ENCODE data around the gene NCAN.

Gene NCAN

DNA sequence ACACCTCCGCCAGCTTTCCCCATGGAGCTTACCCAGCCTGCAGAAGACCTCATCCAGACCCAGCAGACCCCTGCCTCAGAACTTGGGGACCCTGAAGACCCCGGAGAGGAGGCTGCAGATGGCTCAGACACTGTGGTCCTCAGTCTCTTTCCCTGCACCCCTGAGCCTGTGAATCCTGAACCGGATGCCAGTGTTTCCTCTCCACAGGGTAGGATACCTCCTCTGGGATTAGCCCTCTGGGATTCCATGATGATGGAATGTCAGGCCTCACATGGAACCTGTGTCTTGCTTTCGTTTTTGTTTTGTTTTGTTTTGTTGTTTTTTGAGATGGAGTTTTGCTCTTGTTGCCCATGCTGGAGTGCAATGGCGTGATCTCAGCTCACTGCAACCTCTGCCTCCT is 17.8 kb upstream of the NCAN start:
- H3K27ac ChIP-seq (ENCODE audit: low read length): no peak overlapping the region
- H3K9me3 ChIP-seq (ENCODE audit: control insufficient read depth, insufficient read depth, low read length): no peaks in the 10 kb centered on the region
- H3K4me3 ChIP-seq (ENCODE audit: low read length): no peak overlapping the region
- no CpG with 5 or more reads among the region's 5 CpGs for WGBS (ENCODE audit: insufficient coverage, insufficient read length)
- no peaks in the 10 kb centered on the region for H3K4me1 ChIP-seq (ENCODE audit: control insufficient read depth, insufficient read depth, low read length)
- no peaks in the 10 kb centered on the region for H3K27me3 ChIP-seq (ENCODE audit: control insufficient read depth, insufficient read depth, low read length)
- H3K36me3 ChIP-seq (ENCODE audit: control insufficient read depth, insufficient read depth, low read length): peaks cover 6% of the 10 kb centered on the region
- no peak for DNase-seq (ENCODE audit: low read depth, low spot score)

GRCh38 chr19:19201697-19202630 is 9.8 kb upstream of the NCAN start:
- no peaks in the 10 kb centered on the region for H3K9me3 ChIP-seq (ENCODE audit: control insufficient read depth, insufficient read depth, low read length)
- no CpG with 5 or more reads among the region's 19 CpGs for WGBS (ENCODE audit: insufficient coverage, insufficient read length)
- H3K4me3 ChIP-seq (ENCODE audit: low read length): peak overlapping the region; percentile 82
- H3K36me3 ChIP-seq (ENCODE audit: control insufficient read depth, insufficient read depth, low read length): peaks cover 4% of the 10 kb centered on the region
- H3K4me1 ChIP-seq (ENCODE audit: control insufficient read depth, insufficient read depth, low read length): no peaks in the 10 kb centered on the region
- H3K27ac ChIP-seq (ENCODE audit: low read length): no peak overlapping the region
- peaks cover 10% of the 10 kb centered on the region for H3K27me3 ChIP-seq (ENCODE audit: control insufficient read depth, insufficient read depth, low read length)
- no peak for DNase-seq (ENCODE audit: low read depth, low spot score)

DNA sequence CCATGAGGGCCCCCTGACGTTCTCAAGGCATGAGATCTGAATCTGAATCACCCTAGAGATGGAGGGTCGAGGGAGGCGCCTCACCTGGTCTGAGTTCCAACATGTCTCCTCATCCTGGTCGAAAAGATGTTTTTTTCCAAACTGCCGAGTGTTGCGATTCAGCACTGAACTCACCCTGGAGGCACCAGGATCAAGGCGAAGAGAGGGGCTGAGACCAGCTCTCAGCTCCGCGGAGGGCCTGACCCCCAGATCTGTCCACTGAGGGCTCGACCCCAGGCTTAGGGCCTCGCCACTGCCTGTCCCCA is 9.1 kb upstream of the NCAN start:
- no peak overlapping the region for H3K27ac ChIP-seq (ENCODE audit: low read length)

DNA sequence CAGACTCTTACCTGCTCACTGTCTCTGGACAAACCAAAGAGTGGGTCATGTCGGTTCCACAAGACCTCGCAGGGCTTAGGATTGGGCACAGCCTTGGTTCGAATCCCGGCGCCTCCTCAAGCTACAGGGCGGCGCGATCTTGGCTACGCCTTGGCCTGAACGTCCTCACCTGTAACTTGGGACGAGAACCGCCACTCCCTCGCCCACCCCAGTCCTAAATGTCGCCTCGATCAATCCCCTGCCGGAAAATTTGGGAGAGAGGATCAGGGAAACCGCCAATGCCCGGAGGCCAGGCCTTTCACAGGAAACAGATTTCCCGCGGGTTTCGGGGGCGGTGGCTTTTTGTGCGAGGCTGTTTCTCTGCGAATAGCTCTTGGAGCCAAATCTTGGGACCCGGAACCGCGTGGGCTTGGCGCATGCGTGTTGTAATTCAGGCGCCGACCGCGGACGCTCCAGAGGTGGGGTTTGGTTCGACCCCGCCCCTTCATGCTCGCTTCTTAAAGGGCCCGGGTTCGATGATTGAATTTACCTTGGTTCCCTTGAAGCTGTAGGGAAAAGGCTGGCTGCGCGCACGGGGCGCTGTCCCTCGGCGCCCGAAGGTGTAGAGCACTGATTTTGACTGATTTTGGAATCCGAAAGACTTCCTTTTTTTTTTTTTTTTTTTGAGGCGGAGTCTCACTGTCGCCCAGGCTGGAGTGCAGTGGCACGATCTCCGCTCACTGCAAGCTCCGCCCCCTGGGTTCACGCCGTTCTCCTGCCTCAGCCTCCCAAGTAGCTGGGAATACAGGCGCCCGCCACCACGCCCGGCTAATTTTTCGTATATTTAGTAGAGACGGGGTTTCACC is 8.5 kb upstream of the NCAN start, which contains the start of gene NR2C2AP:
Gene NR2C2AP, minus strand, starts transcription at position 403 of the 845 bp plus-strand sequence. Its CDS starts 354 bp downstream, at position 49.
- Histone ChIP-seq H3K4me3 (ENCODE audit: low read length) (peak within 1 kb of the TSS; percentile 82), H3K27ac (ENCODE audit: low read length) (no peak within 1 kb of the TSS), H3K9me3 (ENCODE audit: control insufficient read depth, insufficient read depth, low read length) (no peaks in the 10 kb centered on the region), H3K4me1 (ENCODE audit: control insufficient read depth, insufficient read depth, low read length) (no peaks in the 10 kb centered on the region), H3K27me3 (ENCODE audit: control insufficient read depth, insufficient read depth, low read length) (peaks cover 13% of the 10 kb centered on the region), H3K36me3 (ENCODE audit: control insufficient read depth, insufficient read depth, low read length) (no peaks in the 10 kb centered on the region)
- WGBS (ENCODE audit: insufficient coverage, insufficient read length): no CpG with 5 or more reads among the region's 60 CpGs
- no peak for DNase-seq (ENCODE audit: low read depth, low spot score)

More for the DNA sequence above, 9.1 kb upstream of the NCAN start:
- WGBS (ENCODE audit: insufficient coverage, insufficient read length): no CpG with 5 or more reads among the region's 11 CpGs
- peak overlapping the region; percentile 82 for H3K4me3 ChIP-seq (ENCODE audit: low read length)
- H3K4me1 ChIP-seq (ENCODE audit: control insufficient read depth, insufficient read depth, low read length): no peaks in the 10 kb centered on the region
- H3K36me3 ChIP-seq (ENCODE audit: control insufficient read depth, insufficient read depth, low read length): no peaks in the 10 kb centered on the region
- peaks cover 13% of the 10 kb centered on the region for H3K27me3 ChIP-seq (ENCODE audit: control insufficient read depth, insufficient read depth, low read length)
- DNase-seq (ENCODE audit: low read depth, low spot score): no peak
- no peaks in the 10 kb centered on the region for H3K9me3 ChIP-seq (ENCODE audit: control insufficient read depth, insufficient read depth, low read length)

GRCh38 chr19:19204181-19204580 is 7.6 kb upstream of the NCAN start:
- peaks cover 13% of the 10 kb centered on the region for H3K27me3 ChIP-seq (ENCODE audit: control insufficient read depth, insufficient read depth, low read length)
- H3K4me3 ChIP-seq (ENCODE audit: low read length): no peak overlapping the region
- no peak overlapping the region for H3K27ac ChIP-seq (ENCODE audit: low read length)
- no peaks in the 10 kb centered on the region for H3K9me3 ChIP-seq (ENCODE audit: control insufficient read depth, insufficient read depth, low read length)
- H3K36me3 ChIP-seq (ENCODE audit: control insufficient read depth, insufficient read depth, low read length): no peaks in the 10 kb centered on the region
- no peaks in the 10 kb centered on the region for H3K4me1 ChIP-seq (ENCODE audit: control insufficient read depth, insufficient read depth, low read length)
- DNase-seq (ENCODE audit: low read depth, low spot score): no peak
- no CpG with 5 or more reads among the region's 13 CpGs for WGBS (ENCODE audit: insufficient coverage, insufficient read length)

GRCh38 chr19:19205416-19206410 is 6.0 kb upstream of the NCAN start:
- Histone ChIP-seq H3K27ac (ENCODE audit: low read length) (no peak overlapping the region), H3K36me3 (ENCODE audit: control insufficient read depth, insufficient read depth, low read length) (no peaks in the 10 kb centered on the region), H3K4me3 (ENCODE audit: low read length) (no peak overlapping the region), H3K27me3 (ENCODE audit: control insufficient read depth, insufficient read depth, low read length) (peaks cover 15% of the 10 kb centered on the region), H3K4me1 (ENCODE audit: control insufficient read depth, insufficient read depth, low read length) (no peaks in the 10 kb centered on the region), H3K9me3 (ENCODE audit: control insufficient read depth, insufficient read depth, low read length) (no peaks in the 10 kb centered on the region)
- whole genome bisulfite sequencing (ENCODE audit: insufficient coverage, insufficient read length): no CpG with 5 or more reads among the region's 14 CpGs
- no peak for DNase-seq (ENCODE audit: low read depth, low spot score)

DNA sequence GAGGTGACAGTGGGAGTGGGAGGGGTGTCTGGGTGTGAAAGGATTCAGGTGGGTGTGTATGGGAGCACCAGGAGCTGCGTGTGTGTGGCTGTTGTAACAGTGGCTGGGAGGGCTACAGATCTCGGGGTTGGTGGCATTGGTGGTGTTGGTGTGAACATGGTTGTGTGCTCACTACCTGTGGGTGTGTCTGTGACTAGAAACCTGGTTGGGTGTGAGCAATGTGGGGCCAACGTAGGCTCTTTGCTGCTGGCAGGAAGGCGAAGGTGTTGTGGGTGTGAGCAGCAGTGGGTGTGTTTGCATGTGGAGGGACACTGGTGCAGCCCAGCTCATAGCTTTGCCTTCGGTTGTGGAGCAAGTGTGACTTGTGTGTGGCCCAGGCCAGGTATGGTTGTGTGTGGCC is 4.8 kb upstream of the NCAN start:
- Histone ChIP-seq H3K4me1 (ENCODE audit: control insufficient read depth, insufficient read depth, low read length) (no peaks in the 10 kb centered on the region), H3K36me3 (ENCODE audit: control insufficient read depth, insufficient read depth, low read length) (no peaks in the 10 kb centered on the region), H3K4me3 (ENCODE audit: low read length) (no peak overlapping the region), H3K27me3 (ENCODE audit: control insufficient read depth, insufficient read depth, low read length) (peaks cover 20% of the 10 kb centered on the region), H3K9me3 (ENCODE audit: control insufficient read depth, insufficient read depth, low read length) (no peaks in the 10 kb centered on the region), H3K27ac (ENCODE audit: low read length) (no peak overlapping the region)
- no peak for DNase-seq (ENCODE audit: low read depth, low spot score)
- WGBS (ENCODE audit: insufficient coverage, insufficient read length): no CpG with 5 or more reads among the region's 5 CpGs

DNA sequence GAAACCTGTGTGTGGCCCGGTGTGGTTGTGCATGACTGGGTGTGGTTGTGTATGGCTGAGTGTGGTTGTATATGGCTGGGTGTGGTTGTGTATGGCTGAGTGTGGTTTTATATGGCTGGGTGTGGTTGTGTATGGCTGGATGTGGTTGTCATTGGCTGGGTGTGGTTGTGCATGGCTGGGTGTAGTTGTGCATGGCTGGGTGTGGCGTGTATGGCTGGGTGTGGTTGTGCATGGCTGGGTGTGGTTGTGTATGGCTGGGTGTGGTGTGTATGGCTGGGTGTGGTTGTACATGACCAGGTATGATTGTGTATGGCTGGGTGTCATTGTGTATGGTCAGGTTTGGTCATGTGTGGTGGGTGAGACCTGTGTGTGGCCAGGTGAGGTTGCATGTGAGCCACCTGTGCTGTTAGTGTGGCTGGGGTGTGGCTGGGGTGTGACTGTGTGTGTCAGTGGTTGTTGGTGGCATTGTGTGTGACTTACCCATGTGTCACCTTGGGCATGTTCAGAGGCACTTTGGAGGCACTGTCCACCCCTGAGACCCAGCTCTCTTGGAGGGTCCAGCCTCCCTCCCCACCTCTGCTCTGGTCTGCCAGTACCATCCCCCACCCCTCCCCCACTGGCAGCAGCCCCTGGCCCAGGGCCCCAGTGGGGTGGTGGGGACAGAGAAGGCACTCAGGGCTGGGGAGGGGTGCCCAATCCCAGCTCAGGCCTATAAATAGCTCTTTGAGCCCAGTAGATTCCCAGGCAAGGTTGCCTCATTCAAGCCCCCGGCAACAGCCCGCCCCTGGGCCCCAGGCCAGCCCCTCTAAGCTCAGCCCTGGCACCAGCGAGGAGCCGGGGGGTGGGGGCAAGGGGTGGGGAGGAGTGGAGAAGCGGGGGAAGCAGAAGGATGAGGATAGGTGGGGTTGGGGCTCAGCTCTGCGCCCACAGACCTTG is 3.9 kb upstream of the NCAN start:
- H3K4me3 ChIP-seq (ENCODE audit: low read length): no peak overlapping the region
- 0 out of 2 replicates have a peak, but pooled peaks cover 2% of the 10 kb centered on the region for H3K4me1 ChIP-seq (ENCODE audit: control insufficient read depth, insufficient read depth, low read length)
- H3K27me3 ChIP-seq (ENCODE audit: control insufficient read depth, insufficient read depth, low read length): peaks cover 26% of the 10 kb centered on the region
- H3K27ac ChIP-seq (ENCODE audit: low read length): no peak overlapping the region
- WGBS (ENCODE audit: insufficient coverage, insufficient read length): no CpG with 5 or more reads among the region's 8 CpGs
- H3K9me3 ChIP-seq (ENCODE audit: control insufficient read depth, insufficient read depth, low read length): no peaks in the 10 kb centered on the region
- no peak for DNase-seq (ENCODE audit: low read depth, low spot score)
- H3K36me3 ChIP-seq (ENCODE audit: control insufficient read depth, insufficient read depth, low read length): no peaks in the 10 kb centered on the region

GRCh38 chr19:19209372-19209771 is 2.4 kb upstream of the NCAN start:
- DNase-seq (ENCODE audit: low read depth, low spot score): no peak
- Histone ChIP-seq H3K4me1 (ENCODE audit: control insufficient read depth, insufficient read depth, low read length) (peaks cover 6% of the 10 kb centered on the region), H3K36me3 (ENCODE audit: control insufficient read depth, insufficient read depth, low read length) (no peaks in the 10 kb centered on the region), H3K27ac (ENCODE audit: low read length) (no peak overlapping the region), H3K9me3 (ENCODE audit: control insufficient read depth, insufficient read depth, low read length) (no peaks in the 10 kb centered on the region), H3K4me3 (ENCODE audit: low read length) (no peak overlapping the region), H3K27me3 (ENCODE audit: control insufficient read depth, insufficient read depth, low read length) (peaks cover 36% of the 10 kb centered on the region)
- WGBS (ENCODE audit: insufficient coverage, insufficient read length): no CpG with 5 or more reads among the region's 9 CpGs

Measured in iPS DF 6.9 (cell line).